Measurements from ENCODE around the gene C1QTNF8.

Gene C1QTNF8

DNA sequence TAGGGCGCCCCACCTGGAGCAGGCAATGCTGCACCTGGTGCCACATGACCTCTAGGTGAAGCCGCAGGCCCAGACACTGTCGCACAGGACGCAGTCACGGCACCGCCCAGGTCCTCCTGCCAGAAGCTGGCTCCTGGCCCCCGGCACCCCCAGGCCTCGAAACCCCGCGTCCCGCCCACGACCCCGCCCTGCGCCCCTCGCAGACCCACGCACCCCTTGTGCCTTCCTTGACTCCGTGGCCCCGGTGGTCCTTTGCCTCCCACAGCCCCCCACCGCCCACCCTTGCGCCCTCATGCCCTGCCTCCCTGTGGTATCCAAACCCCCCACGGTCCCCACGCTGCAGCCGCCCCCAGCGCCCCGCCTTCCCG is 6.3 kb upstream of the C1QTNF8 start (continued):
- TF ChIP-seq KLF7 (tag by site-specific recombination; IDR thresholded peaks at IDR 0.05; ENCODE audit: borderline replicate concordance) = no peak
- no peak for TF ChIP-seq ZNF560 (tag by site-specific recombination; IDR thresholded peaks at IDR 0.05; ENCODE audit: borderline replicate concordance)

DNA sequence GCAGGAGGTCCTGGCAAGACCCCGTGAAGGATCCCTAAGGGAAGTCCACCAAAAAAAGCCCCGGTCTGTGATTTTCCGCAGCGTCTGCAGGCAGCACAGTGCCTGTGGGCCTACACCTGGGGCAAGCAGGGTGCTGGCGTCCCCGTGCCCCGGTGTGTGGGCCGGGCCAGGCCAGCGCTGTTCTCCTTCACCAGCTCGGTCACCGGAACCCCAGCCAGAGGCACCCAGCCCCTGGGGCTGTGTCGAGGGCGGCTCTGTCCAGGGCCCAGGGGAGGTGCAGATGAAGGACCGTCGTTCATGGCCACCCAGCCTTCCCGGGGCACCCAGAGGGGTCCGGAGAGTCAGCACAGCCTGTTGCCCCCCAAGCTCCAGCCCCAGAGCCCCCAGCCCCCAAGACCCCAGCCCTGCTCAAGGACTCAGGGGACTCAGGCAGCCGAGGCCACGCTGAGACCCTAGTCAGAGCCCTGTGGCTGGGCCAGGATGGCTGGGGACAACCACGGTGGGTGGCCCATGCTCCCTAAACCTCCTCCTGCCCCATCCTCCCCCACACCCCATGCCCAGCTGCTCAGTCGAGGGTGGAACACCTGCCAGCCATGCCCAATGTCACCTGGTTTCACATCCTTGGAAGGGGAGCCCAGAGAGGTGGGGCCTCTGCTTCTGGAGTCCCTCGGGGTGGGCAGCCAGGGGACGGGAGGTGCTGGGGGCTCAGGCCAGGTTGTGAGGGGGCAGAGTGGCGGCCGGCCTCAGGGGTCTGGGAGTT is 5.7 kb upstream of the C1QTNF8 start:
- H3K4me3 ChIP-seq (ENCODE audit: low read depth, low read length) = no peak overlapping the region
- H3K36me3 ChIP-seq (ENCODE audit: control insufficient read depth in 2 of 2, insufficient read depth in 1 of 2, low read length in 2 of 2) = no peaks in the 10 kb centered on the region
- ChIA-PET POLR2A (interaction anchor here (0.5 kb wide), 1 partner anchor 121 kb away, joined by 3 read pairs; no protein-coding TSS in a partner anchor), CTCF (no interaction called here)
- no peaks in the 10 kb centered on the region; the same call in 1 of the 2 replicates for H3K4me1 ChIP-seq (ENCODE audit: control insufficient read depth, insufficient read depth, low read length)
- H3K27ac ChIP-seq (ENCODE audit: extremely low read depth, low read depth, low read length) = no peak overlapping the region
- TF ChIP-seq ZNF707 (tag by site-specific recombination; IDR thresholded peaks at IDR 0.05) (no peak), ZNF600 (tag by site-specific recombination; IDR thresholded peaks at IDR 0.05) (0 out of 2 replicates have a peak, but pooled peaks have one; percentile 0)
- no peaks in the 10 kb centered on the region for H3K9me3 ChIP-seq (ENCODE audit: control insufficient read depth, insufficient read depth, low read depth, low read length)

DNA sequence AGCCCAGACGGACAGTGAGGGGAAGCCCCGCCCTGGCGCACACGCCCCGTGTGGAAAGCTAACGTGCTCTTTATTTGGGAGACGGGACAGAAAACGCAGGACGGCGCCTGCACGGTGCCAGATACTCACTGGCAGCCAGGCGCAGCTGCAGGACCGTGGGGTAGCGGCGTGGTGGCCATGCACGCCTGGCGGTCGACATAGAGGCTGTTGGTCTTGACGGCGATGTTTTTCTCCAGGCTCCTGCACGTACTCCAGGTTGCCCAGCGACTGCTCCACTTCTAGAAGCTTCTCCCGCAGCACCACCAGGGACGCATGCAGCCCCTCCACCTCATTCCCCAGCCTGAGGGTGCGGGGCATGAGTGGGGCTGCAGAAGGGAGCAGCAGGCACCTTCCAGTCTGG is 5.1 kb upstream of the C1QTNF8 start:
- CTCF ChIA-PET = interaction anchor here (0.6 kb wide), 1 partner anchor 36 kb away, joined by 3 read pairs; no protein-coding TSS in a partner anchor
- Histone ChIP-seq H3K4me3 (ENCODE audit: low read depth, low read length) (no peak overlapping the region), H3K4me1 (ENCODE audit: control insufficient read depth, insufficient read depth, low read length) (no peaks in the 10 kb centered on the region; the same call in 1 of the 2 replicates), H3K9me3 (ENCODE audit: control insufficient read depth, insufficient read depth, low read depth, low read length) (no peaks in the 10 kb centered on the region), H3K36me3 (ENCODE audit: control insufficient read depth in 2 of 2, insufficient read depth in 1 of 2, low read length in 2 of 2) (no peaks in the 10 kb centered on the region), H3K27ac (ENCODE audit: extremely low read depth, low read depth, low read length) (no peak overlapping the region)
- TF ChIP-seq ZFHX2 (tag by site-specific recombination; conservative IDR thresholded peaks at IDR 0.05) (0 out of 2 replicates have a peak, but pooled peaks have one; percentile 1), KLF1 (tag by site-specific recombination; IDR thresholded peaks at IDR 0.05) (0 out of 2 replicates have a peak, but pooled peaks have one; percentile 11), ZNF394 (tag by site-specific recombination; IDR thresholded peaks at IDR 0.05; ENCODE audit: borderline replicate concordance) (no peak), KLF8 (tag by site-specific recombination; IDR thresholded peaks at IDR 0.05) (peak; percentile 25; the same call in 1 of the 2 replicates), GLI2 (tag by site-specific recombination; IDR thresholded peaks at IDR 0.05; ENCODE audit: borderline replicate concordance, low read depth) (no peak), ZFP3 (tag by site-specific recombination; IDR thresholded peaks at IDR 0.05; ENCODE audit: low read depth) (no peak)
- TF ChIP-seq, protein P1, sequence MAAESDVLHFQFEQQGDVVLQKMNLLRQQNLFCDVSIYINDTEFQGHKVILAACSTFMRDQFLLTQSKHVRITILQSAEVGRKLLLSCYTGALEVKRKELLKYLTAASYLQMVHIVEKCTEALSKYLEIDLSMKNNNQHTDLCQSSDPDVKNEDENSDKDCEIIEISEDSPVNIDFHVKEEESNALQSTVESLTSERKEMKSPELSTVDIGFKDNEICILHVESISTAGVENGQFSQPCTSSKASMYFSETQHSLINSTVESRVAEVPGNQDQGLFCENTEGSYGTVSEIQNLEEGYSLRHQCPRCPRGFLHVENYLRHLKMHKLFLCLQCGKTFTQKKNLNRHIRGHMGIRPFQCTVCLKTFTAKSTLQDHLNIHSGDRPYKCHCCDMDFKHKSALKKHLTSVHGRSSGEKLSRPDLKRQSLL (tag by site-specific recombination; IDR thresholded peaks at IDR 0.05) = peak; percentile 18; the same call in 1 of the 2 replicates
- POLR2A ChIA-PET = interaction anchor here (0.5 kb wide), 2 partner anchors 120 to 1217 kb away, joined by 3 read pairs; no protein-coding TSS in a partner anchor

DNA sequence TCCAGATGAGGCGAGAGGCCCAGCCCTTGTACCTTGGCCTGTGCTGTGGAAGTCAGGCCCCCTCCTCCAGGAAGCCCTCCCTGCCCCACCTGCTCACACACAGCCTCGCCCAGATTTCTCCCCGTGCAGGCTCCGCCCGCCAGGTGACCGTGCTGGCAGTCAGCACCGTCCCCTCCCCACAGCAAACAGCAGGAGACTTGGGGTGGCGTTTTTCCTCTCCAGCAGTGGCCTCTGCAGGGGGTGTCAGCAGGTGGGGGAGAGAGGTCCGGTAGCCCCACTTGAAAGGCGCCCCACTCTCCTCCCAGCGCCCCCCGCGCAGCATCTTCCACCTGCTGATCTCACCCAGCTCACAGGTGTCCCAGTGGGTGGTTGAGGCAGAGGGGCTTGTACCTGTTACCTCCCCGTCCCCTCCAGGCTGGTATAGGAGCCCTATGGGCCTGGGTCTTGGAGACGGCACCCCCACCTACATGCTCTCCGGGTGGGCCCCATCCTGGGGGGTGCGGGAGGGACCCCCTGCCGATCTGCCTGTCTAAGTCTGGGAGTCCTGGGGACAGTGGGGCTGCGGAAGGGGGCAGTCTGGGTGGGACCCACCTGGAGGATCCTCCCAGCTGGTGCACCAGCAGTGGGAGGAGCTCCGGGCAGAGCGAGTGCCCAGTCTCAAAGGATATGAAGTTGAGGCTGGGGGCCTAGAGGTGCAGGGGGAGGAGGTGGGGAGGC is 4.2 kb upstream of the C1QTNF8 start:
- H3K4me3 ChIP-seq (ENCODE audit: low read depth, low read length) = no peak overlapping the region
- H3K9me3 ChIP-seq (ENCODE audit: control insufficient read depth, insufficient read depth, low read depth, low read length) = no peaks in the 10 kb centered on the region
- ChIA-PET CTCF (interaction anchor here (0.6 to 1.9 kb wide), 5 partner anchors 37 to 45 kb away, joined by 3 to 9 read pairs (median 4); no protein-coding TSS in a partner anchor), POLR2A (interaction anchor here (0.5 kb wide), 1 partner anchor 1218 kb away, joined by 3 read pairs; no protein-coding TSS in a partner anchor)
- no peaks in the 10 kb centered on the region for H3K36me3 ChIP-seq (ENCODE audit: control insufficient read depth in 2 of 2, insufficient read depth in 1 of 2, low read length in 2 of 2)
- H3K4me1 ChIP-seq (ENCODE audit: control insufficient read depth, insufficient read depth, low read length) = no peaks in the 10 kb centered on the region; the same call in 1 of the 2 replicates
- H3K27ac ChIP-seq (ENCODE audit: extremely low read depth, low read depth, low read length) = no peak overlapping the region
- TF ChIP-seq, protein P2, sequence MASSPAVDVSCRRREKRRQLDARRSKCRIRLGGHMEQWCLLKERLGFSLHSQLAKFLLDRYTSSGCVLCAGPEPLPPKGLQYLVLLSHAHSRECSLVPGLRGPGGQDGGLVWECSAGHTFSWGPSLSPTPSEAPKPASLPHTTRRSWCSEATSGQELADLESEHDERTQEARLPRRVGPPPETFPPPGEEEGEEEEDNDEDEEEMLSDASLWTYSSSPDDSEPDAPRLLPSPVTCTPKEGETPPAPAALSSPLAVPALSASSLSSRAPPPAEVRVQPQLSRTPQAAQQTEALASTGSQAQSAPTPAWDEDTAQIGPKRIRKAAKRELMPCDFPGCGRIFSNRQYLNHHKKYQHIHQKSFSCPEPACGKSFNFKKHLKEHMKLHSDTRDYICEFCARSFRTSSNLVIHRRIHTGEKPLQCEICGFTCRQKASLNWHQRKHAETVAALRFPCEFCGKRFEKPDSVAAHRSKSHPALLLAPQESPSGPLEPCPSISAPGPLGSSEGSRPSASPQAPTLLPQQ (tag by site-specific recombination; IDR thresholded peaks at IDR 0.05) = peak; percentile 74
- TF ChIP-seq ZNF433 (tag by site-specific recombination; IDR thresholded peaks at IDR 0.05; ENCODE audit: low read depth) (no peak), GLIS1 (tag by site-specific recombination; IDR thresholded peaks at IDR 0.05) (peak; percentile 99), ZBTB7A (tag by site-specific recombination; IDR thresholded peaks at IDR 0.05; ENCODE audit: low read depth) (no peak), KLF9 (tag by site-specific recombination; IDR thresholded peaks at IDR 0.05; ENCODE audit: low read depth) (no peak), ZNF654 (tag by site-specific recombination; IDR thresholded peaks at IDR 0.05; ENCODE audit: low read depth) (no peak), ZNF121 (tag by site-specific recombination; IDR thresholded peaks at IDR 0.05) (no peak), SETDB1 (IDR thresholded peaks at IDR 0.05; ENCODE audit: insufficient read length, low read length) (no peak), ZNF341 (tag by site-specific recombination; IDR thresholded peaks at IDR 0.05; ENCODE audit: low read depth) (no peak), ZFP69B (tag by site-specific recombination; IDR thresholded peaks at IDR 0.05) (peak; percentile 91)
- TF ChIP-seq, protein P3, sequence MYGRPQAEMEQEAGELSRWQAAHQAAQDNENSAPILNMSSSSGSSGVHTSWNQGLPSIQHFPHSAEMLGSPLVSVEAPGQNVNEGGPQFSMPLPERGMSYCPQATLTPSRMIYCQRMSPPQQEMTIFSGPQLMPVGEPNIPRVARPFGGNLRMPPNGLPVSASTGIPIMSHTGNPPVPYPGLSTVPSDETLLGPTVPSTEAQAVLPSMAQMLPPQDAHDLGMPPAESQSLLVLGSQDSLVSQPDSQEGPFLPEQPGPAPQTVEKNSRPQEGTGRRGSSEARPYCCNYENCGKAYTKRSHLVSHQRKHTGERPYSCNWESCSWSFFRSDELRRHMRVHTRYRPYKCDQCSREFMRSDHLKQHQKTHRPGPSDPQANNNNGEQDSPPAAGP (tag by site-specific recombination; IDR thresholded peaks at IDR 0.05) = peak; percentile 63
- TF ChIP-seq, protein P4, sequence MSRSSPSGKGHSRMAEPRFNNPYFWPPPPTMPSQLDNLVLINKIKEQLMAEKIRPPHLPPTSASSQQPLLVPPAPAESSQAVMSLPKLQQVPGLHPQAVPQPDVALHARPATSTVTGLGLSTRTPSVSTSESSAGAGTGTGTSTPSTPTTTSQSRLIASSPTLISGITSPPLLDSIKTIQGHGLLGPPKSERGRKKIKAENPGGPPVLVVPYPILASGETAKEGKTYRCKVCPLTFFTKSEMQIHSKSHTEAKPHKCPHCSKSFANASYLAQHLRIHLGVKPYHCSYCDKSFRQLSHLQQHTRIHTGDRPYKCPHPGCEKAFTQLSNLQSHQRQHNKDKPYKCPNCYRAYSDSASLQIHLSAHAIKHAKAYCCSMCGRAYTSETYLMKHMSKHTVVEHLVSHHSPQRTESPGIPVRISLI (tag by site-specific recombination; IDR thresholded peaks at IDR 0.05) = no peak
